GM12874 (cell line): ENCODE data around the gene CSF2.

Experiments
- TF ChIP-seq, protein P1 (sequence below): IDR thresholded peaks from 2 replicates; pipeline ENCODE4 v1.5.1; 2011; ENCODE audit warnings: low read depth, mild to moderate bottlenecking, control low read depth, low read length, moderate library complexity; ENCODE audit not compliant: insufficient read depth

CSF2 gene

DNA sequence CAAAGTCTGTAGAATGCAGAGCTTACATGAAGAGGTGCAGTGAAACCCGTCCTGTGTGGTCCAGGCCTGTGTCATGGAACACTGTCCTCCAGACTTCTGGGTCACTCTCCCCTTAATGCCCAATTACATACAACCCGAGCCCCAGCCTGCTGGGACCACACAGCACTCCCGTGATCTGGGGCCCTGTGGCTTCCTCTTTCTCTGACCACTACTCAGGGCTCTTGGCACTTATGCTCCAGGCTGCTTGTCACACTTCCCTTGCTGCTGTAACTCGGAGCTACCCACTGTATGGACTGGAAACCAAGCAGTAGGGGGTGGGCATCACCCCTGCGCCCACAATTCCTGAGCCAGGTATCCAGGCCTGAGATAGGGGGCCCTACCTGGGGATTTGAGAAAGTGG is 23.5 kb upstream of the CSF2 start:
- TF ChIP-seq, protein P1, sequence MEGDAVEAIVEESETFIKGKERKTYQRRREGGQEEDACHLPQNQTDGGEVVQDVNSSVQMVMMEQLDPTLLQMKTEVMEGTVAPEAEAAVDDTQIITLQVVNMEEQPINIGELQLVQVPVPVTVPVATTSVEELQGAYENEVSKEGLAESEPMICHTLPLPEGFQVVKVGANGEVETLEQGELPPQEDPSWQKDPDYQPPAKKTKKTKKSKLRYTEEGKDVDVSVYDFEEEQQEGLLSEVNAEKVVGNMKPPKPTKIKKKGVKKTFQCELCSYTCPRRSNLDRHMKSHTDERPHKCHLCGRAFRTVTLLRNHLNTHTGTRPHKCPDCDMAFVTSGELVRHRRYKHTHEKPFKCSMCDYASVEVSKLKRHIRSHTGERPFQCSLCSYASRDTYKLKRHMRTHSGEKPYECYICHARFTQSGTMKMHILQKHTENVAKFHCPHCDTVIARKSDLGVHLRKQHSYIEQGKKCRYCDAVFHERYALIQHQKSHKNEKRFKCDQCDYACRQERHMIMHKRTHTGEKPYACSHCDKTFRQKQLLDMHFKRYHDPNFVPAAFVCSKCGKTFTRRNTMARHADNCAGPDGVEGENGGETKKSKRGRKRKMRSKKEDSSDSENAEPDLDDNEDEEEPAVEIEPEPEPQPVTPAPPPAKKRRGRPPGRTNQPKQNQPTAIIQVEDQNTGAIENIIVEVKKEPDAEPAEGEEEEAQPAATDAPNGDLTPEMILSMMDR: no peak

DNA sequence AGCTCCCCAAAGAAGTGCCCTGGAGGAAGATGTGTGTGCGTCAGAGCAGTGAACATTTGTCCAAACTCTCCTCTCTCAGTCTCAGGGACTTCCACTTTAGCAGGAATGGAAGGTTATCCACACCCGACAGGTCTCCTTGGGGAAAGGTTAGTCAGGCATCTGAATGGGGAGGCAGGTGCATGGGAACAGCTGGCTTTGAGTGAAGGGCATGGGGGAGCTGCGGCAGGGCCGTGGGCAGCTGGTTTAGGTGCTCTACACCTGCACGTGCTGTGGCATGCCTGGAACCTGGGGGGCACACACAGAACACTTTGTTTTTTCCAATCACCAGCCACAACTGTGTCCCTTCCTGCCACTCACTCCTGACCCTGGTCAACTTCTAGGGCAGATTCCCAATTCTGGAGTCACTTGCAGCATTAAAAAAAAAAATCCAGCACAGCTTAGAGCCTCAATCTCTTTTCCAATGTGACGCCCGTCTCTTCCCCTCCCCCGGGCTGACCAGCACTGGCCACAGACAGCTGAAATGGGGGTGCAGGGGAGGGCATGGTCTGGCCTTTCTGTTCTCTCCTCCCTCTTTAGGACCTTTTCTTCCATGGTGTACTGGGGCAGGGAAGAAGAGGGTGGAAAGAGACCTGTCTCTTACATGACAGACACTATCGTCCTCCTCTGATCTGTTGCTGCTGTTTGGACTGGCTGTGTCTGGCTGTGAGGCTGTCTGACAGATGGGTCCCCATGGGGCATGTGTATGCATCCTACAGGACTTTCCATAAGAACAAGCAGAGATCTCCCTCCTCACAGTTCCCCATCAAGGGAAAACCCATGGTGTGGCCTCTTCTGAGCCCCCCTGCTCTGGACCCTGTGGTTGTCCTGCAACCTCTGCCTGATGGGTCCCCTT is 22.7 kb upstream of the CSF2 start:
- TF ChIP-seq, protein P1: no peak

DNA sequence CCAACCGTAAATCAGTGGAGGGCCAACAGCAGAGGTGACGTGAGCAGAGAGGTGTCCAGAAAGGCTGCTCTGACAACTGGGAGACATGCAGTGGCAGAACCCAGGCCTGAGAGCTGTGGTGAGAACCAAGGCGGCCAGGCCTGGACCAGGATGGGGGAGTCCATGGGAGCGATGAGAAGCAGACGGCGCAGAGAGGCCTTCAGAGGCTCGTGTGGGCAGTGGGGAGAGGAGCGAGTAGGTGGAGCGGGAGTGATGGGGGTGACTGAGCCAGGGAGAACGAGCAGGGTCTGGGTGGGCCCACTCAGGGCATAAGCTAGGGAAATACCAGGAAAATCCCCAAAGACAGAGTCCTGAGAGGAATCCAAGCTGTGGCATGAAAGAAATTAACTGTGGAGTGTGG is 21.1 kb upstream of the CSF2 start:
- TF ChIP-seq, protein P1: no peak

DNA sequence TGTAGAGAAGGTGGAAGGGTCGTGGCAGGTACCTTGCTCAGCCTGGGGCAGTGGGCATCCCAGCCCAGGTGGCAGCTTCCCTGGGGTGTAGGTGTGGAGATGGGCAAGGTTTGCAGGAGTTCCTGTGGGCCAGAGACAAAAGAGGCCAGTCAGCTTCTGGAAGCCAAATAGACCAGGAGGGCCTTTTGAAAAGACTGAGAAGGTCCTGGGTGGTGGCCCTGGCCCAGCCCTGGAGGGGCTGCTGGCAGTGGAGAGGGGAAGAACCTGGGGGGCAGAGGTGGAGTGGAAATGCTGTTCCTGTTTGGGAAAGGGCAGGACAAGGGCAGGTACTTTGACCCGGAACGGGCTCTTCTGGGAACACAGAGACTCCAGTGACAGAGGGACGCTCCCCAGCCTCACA is 20.1 kb upstream of the CSF2 start:
- TF ChIP-seq, protein P1: no peak

DNA sequence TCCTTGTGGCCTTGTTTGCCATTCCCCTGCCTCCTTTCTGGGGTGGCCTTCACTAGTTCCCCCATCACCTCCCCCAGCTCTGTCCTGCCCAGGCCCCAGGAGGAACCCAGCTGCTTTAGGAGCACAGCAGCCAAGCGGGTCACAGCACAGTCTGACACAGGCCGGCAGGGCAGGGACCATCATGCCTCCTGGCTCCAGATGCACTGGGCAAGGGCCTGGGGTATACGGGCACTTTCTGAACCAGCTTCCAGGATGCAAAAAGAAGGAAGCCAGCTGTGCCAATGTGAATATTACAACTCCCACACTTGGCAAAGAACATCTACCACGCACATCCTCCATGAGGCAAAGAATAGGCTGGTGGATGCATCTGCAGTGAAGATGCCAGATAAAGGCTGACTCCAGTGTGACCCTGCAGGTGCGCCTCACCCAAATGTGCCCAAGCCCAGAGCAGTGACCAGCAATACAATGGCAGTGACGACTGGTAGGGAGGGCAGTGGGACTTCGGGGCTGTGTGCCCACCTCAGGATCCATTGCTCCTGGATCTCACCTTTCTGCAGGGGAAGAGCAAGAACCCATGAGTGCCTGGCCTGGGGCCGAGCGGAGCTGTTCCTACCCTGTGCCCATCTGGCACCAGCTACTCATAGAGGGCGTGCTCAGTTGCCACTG is 19.4 kb upstream of the CSF2 start:
- TF ChIP-seq, protein P1: no peak

DNA sequence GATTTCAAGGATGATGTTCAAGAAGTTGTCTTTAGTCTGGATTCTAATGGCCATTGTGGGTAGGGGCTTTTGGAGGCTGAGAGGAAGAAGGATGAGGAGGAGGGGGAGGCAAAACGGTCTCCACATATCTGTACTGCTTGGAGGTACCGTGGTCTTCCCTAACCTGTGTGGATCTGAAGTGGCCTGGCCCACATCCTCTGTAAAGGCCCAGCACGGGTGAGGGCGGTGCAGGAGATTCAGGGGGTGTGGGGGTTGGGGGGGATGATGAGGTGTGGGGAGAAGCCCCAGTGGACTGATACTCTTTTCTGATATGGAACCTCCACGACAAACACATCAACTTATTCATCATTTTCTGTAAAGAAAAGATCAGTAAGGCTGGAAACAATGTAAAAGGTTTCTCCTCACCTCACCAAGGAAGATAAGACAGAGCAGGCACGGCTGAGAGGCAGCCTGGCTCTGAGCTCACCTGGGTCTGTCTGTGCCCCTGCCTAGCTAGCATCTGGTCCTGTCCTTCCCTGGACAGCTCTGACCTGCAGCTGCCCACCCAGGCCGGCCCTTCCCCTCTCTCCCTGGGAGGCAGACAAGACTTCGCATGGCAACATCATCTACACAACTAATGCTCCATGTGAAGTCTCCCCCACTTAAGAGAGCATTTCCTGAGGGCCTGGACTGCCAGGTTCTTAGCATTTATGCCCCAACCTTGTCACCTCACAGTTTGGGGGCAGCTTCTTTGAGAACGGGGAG is 18.7 kb upstream of the CSF2 start:
- TF ChIP-seq, protein P1: no peak

DNA sequence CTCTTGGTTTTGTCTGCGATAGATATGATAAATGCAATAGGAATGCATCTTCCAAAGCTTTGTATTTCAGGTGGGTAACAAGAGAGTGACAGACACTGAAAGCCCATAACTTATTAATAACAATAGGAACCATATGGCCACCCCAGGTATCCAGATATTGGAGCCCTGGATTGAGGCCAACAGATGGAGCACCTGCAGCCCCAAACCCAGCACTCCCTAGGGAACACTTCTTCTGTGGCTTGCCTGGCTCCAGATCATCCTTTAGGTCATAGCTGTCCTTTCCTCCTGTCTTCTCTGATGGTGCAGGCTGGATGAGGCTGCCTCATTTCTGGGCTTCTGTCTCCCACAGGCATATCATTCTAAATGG is 18.2 kb upstream of the CSF2 start:
- TF ChIP-seq, protein P1: no peak
